Stimulated activated CD8-positive, alpha-beta memory T cell treated with anti-CD3 and anti-CD28 coated beads, Interleukin-12 subunit alpha, Interleukin-12 subunit beta, amount 100 ng/mL, for 1 hour (primary cell): ENCODE measurements around the gene QKI.

Experiments
- DNase-seq: peaks from one replicate; pipeline ENCODE4 v3.0.0-alpha.2; 2020; ENCODE audit warnings: low read depth

The QKI gene

GRCh38 chr6:163613668-163614067, 199.2 kb downstream of the QKI start:
- DNase-seq = no peak

DNA sequence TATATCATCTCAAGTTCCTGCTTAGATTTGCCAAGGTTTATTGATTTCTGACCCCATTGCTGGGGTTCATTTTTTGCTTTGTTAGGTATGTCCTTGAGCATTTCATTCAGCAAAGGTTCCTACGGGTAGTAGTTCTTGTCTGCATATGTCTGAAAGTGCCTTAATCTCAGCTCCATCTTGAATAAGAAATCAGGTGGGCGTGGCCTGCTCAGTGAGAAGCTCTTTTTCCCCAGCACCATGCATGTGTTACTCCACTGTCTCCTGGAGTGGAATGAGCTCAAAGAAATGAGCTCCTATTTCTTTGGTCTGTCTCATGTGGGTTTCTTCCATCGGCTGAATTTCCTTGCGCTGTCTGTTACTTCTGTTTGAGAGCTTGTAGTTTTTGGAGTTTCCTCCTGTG, 201.9 kb downstream of the QKI start:
- no peak for DNase-seq

GRCh38 chr6:163617549-163617948, 203.0 kb downstream of the QKI start:
- DNase-seq = no peak

DNA sequence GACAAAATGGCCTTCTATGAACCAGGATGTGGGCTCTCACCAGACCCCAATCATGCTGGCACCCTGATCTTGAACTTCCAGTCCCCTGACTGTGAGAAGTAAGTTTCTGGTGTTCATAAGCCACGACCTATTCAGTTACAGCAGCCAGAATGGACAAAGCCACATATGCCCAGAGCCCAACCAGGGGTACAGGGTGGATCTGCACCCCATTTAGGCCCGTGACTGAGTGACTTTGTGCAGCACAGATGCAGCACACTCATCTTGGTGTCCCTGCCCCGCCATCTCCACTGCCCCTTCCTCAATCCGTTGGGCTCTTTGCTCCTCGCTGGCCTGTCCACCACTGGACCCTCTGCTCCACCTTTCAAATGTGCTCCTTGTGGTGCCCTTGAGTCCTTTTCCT, 205.6 kb downstream of the QKI start:
- DNase-seq = no peak

DNA sequence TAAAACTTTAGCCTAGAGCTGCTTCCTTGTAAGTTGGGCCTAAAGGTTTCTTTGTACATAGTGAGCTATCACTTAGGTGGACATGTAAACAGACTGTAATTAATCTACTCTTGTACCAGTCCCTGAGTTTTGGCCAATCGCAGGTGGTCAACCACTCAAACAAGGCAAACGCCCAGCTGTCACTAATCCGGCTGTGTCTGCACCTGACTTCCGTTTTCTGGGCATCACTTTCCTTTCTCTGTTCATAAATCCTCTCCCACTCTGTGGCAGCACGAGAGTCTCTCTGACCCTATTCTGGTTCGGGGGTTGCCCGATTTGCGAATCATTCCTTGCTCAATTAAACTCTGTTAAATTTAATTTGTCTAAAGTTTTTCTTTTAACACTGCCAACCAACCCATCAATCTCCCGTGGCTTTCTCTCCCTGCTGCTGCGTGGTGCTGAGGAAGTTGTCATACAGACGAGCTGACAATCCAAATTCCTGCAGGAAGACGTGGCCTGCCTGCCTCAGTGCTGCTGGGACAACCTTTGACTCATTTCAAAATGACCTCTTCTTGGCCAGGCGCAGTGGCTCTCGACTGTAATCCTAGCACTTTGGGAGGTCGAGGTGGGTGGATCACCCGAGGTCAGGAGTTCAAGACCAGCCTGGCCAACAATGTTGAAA, 206.3 kb downstream of the QKI start:
- DNase-seq = no peak

DNA sequence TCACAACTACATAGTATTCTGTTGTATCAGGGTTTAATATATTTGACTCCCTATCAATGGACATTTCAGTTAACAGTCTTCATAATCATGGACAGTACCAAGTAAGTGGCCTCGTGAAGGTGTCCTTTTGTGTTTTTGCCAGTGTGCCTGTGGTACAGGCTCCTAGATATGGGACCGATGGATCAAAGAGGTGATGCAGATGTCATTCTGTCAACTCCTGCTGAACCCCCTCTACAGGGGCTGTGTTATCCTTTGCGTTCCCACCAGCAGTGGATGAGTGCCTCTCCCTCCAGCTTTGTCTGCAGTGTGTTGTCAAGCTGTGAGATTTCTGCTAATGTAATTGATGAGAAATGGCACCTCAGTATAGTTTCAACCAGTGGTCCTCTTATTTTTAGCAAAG, 210.7 kb downstream of the QKI start:
- DNase-seq = no peak

DNA sequence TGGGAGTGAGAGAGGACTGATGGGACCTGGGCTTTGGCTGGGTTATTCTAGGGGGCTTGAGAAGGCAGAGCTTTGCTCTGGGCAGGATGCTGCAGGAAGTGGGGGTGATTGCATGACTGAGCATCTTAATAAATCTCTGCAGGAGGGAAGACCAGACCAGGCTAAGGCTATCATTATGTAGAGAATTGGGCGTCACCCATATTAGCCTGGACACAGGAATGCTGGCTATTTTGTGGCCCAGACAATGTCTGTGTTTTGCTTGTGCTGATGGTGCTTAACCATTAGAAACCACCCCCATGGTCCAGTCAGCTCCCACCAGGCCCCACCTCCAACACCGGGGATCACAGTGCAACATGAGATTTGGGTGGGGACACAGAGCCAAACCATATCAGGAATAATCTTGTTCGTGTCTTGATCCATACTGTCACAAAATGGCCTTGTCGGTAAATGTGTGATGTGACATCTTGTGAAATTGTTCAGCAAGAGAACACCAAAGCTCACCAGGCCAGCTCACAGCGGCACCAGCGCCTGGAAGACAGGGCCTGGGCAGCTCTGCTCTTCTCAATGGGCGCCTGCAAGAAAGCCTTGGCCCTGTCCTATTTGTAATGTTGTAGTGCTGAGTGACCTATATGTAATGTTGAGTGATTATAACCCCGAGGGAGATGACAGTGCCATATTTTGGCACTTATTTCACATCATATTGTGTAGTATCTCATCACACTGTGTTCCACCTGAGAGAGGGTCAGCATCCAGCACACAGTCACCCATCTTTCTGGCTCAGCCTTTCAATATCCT, 211.8 kb downstream of the QKI start:
- no peak for DNase-seq

DNA sequence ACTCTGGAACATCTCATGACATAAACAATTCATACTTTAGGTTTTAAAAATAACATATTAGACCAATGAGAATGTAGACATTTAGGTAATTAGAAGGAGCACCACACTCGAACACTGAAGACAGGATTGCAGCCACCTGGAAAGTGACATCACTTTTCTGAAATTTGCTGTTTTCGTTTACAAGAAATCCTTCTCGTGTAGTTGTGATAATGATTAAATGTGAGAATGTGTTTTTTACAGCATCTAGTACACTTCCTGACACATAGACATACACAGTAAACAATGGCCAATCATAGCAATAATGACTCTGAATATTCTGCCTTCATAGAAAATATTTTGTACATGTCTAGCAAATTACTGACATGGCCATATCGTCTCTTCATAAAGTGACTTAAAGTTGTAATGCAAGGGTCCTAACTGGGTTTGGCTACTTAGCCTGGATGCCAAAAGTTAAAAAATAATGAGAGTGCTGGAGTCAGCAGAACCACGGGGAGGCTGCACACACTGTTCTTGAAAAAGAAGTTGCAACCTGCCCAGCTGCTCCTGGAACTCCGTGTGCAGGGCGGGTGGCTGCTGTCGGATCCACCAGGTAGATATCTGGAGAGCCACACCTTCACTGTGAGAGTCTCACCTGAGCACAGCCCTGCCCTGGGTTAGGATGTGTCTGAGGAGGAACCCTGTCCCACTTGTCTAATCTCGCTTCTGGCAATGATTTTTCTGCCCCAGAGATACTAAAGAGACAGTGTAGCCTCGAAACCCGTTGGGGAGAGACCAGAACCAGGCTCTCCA, 212.9 kb downstream of the QKI start:
- DNase-seq = no peak
